ES-I3 (cell line): Measurements from ENCODE around the gene ANKRD44.
"Not testable (repeated sequence)": the region's sequence is repeated elsewhere in the genome, so short reads cannot be mapped to it uniquely, and the experiment has no call there.

Experiments used
- H3K36me3 ChIP-seq: 2 replicates; pipeline ENCODE4 v1.6.1; 2013; ENCODE audit warnings: mild to moderate bottlenecking, low read length, control low read depth, moderate library complexity; ENCODE audit not compliant: insufficient read depth
- H3K4me1 ChIP-seq: 2 replicates; pipeline ENCODE4 v1.6.1; 2013; ENCODE audit warnings: mild to moderate bottlenecking, control low read depth, low read length; ENCODE audit not compliant: insufficient read depth
- H3K9ac ChIP-seq: 2 replicates; pipeline ENCODE4 v1.6.1; 2013; ENCODE audit warnings: low read depth, mild to moderate bottlenecking, low read length, moderate library complexity
- H3K9me3 ChIP-seq: 2 replicates; pipeline ENCODE4 v1.6.1; 2013; ENCODE audit warnings: mild to moderate bottlenecking, low read length, moderate library complexity; ENCODE audit not compliant: control insufficient read depth, insufficient read depth

ANKRD44 gene

DNA sequence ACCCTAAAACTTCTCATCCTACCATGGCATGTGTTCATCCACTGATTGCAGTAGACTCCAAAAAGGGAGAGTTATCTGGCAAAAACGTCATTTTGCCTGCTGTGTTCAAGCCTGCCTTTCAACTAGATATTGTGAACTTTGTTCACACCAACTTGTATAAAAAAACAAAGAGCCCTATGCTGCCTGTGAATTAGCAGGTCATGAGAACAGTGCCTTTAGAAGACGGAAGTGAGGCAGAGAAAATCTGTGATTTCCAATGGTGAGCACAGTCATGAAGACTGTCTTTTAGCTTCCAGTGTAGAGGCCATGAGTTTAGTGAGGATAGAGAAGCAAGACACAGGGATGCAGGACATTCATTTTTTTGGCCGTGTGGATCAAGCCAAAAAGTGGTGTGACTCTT lies 280.5 kb downstream of the ANKRD44 start:
- no peak overlapping the region for H3K9ac ChIP-seq
- no peaks in the 10 kb centered on the region for H3K36me3 ChIP-seq
- no peaks in the 10 kb centered on the region for H3K9me3 ChIP-seq
- no peaks in the 10 kb centered on the region for H3K4me1 ChIP-seq

DNA sequence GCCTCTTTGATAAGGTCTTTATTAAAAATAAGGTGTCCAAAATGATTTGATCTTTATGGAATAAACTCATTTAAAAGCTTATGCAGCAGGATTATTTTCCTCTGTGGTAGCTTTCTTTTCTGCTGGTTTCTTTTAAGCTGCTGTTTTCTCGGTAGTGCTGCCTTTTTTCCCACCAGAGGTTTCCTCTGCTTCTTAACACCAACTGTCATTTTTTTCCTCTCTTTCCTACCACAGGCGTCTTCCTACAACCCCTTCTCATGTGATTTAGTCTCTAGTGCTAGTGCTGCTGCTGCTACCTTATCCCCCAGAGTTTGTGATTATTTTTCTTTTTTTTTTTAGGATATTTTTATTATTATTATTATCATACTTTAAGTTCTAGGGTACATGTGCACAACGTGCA lies 281.9 kb downstream of the ANKRD44 start:
- Histone ChIP-seq H3K4me1 (no peaks in the 10 kb centered on the region), H3K9ac (no peak overlapping the region), H3K9me3 (no peaks in the 10 kb centered on the region), H3K36me3 (no peaks in the 10 kb centered on the region)

DNA sequence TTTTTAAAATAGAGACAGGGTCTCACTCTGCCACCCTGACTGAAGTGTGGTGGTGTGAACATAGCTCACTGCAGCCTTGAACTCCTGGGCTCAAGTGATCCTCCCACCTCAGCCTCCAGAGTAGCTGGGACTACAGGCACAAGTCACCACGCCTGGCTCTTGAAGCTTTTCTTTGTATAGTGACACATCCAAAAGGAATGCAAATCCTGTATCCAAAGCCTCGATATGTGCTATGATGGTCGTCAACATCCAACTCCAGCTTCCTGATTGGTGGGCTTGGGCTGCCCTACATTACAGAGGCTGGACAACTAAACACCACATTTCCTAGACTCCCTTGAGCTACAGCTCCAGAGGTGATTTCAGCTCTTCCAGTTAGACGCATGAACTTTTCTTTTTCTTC lies 282.4 kb downstream of the ANKRD44 start:
- Histone ChIP-seq H3K4me1 (no peaks in the 10 kb centered on the region), H3K36me3 (no peaks in the 10 kb centered on the region), H3K9ac (no peak overlapping the region), H3K9me3 (no peaks in the 10 kb centered on the region)

DNA sequence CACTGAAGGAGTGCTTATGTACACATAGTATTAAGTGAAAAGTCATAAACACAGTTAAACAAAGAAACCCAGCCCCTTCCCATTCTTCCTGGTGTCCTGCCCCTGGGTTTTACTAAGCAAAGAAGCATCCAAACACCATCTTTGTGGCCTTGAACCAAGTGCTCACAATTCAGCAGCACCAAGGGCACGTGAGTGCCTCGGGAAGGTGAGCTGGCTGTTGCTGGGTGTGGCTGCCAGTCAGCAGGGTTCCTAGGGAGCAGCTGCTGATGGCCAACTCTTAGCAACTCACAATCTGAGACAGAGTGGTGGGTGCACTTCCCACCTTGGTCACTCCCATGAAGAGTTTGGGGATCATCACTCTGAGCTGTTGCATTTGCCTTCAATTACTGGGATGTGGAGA lies 286.4 kb downstream of the ANKRD44 start:
- H3K36me3 ChIP-seq, result no peaks in the 10 kb centered on the region
- H3K4me1 ChIP-seq, result no peaks in the 10 kb centered on the region
- no peak overlapping the region for H3K9ac ChIP-seq
- H3K9me3 ChIP-seq, result no peaks in the 10 kb centered on the region

DNA sequence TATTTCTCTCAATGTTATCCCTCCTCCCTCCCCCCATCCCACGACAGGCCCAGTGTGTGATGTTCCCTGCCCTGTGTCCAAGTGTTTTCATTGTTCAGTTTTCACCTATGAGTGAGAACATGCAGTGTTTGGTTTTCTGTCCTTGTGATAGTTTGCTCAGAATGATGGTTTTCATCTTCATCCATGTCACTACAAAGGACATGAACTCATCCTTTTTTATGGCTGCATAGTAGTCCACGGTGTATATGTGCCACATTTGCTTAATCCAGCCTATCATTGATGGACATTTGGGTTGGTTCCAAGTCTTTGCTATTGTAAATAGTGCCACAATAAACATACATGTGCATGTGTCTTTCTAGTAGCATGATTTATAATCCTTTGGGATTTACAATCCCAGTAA lies 289.7 kb downstream of the ANKRD44 start:
- not testable (repeated sequence) for H3K36me3 ChIP-seq, H3K9me3 ChIP-seq, H3K4me1 ChIP-seq, H3K9ac ChIP-seq

DNA sequence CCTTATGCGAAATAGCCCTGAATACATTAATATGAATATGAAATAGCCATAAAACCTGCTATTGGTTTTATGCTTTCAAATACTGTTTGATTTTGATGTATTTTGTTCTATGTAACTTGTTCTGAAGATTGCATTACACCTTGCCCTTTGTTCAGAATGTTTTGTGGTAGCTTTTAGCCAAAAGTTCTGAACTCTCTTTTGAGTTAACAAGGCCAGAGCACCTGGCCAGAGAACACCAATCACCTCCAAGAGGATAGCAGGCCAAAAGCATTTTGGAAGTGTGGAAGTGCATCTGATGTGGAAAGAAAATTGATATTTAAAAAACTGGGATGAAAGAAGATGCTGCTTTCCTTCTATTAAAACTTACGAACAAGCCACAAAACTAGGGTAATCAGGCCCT lies 297.5 kb downstream of the ANKRD44 start:
- H3K36me3 ChIP-seq, result no peaks in the 10 kb centered on the region

DNA sequence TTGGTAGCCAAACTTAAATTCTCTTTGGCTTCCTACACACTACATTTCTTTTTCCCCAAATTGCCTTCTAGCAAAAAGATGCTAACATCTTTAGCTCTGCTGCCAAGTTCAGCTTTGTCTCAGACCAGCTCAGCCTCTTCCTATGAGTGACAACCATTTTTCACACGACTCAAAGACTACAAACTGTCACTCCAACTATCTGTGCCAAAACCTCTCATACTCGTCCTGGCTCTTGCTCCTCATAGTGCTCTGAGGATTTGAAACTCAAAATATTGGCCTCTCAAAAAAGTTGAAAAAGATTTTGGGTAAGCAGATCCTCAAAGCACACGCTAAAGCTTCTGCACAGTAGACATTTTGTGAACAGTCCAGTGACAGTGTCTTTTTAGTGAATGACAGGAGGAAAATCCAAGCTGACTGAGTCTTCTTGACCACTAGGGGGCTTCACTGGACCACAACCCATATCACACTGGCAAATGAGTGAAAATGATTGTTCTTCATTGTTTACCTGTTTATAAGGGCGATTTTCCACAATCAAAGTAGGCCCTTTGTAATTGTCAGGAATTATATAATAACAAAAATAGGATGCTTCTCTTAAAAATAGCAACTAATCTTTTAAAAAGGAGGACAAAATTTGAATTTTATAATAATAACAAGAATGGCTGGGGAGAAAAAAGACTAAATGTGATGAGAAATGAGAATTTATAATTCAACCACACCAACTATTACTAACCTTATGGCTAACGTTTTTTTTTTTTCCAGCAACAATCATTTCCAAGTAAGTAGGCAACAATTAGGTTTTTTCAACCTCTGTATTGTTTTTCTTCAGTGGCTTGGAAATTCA lies 298.6 kb downstream of the ANKRD44 start:
- Histone ChIP-seq H3K36me3 (no peaks in the 10 kb centered on the region), H3K9me3 (no peaks in the 10 kb centered on the region), H3K9ac (no peak overlapping the region), H3K4me1 (peaks cover 24% of the 10 kb centered on the region)

More for the DNA sequence above, 297.5 kb downstream of the ANKRD44 start:
- Histone ChIP-seq H3K9ac (no peak overlapping the region), H3K4me1 (peaks cover 24% of the 10 kb centered on the region), H3K9me3 (no peaks in the 10 kb centered on the region)

DNA sequence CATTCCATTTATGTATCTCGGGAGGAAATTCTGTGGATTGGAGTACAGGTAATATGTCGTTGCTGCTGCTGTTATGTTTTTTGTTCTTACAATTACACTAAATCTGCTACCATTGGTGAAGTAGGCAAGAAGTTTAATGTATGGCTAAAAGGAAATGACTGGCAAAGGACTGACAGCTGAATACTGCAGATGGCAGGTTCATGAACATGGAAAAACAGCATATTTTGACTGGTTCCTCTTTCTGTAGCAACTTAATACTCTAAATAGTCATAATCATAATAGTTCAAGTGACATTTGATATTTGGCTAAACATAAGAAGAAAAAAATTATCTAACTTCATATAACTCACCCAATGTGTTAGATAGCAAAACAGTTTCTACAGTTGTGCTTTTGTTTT lies 299.6 kb downstream of the ANKRD44 start:
- H3K9ac ChIP-seq, result no peak overlapping the region
- no peaks in the 10 kb centered on the region for H3K9me3 ChIP-seq
- no peaks in the 10 kb centered on the region for H3K36me3 ChIP-seq
- peaks cover 24% of the 10 kb centered on the region for H3K4me1 ChIP-seq

DNA sequence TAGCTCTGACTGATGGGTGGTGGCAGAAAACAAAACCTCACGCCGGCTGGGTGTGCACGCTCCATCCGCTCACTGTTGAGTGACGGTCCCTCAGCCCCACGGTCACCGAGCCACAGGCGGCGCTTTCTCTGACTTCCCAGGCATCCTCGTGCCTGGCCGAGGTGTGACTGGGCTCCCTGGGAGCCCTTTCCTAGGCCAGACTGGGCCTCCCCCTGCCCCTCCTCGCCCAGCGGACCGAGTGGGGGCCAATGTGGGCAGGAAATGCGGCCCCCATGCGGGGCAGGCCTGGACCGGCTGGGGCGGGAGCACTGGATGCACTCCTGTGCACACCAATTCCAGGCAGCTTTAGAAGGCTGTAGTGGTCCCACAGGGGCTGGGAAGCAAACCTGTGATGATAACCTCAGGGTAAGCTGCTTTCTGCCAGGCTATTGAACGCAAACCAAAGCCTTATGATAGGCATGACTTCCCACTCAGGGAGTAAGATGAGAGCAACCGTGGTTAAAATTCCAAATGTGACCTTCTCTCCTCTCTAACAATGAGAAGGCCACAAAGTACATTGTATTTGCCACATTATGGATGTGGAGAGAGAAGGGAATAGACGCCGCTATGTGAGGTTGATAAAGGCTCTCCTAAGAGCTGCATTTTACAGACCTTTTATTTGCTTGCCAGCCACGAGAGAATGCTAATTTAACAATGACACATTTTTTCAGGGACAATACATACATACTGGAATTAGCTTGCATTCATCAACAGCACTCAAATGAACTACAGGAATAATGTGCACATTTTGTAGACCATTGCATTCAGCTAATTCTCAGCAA lies 300.2 kb downstream of the ANKRD44 start:
- H3K4me1 ChIP-seq, result peaks cover 24% of the 10 kb centered on the region
- no peaks in the 10 kb centered on the region for H3K9me3 ChIP-seq
- H3K9ac ChIP-seq, result no peak overlapping the region
- H3K36me3 ChIP-seq, result no peaks in the 10 kb centered on the region

DNA sequence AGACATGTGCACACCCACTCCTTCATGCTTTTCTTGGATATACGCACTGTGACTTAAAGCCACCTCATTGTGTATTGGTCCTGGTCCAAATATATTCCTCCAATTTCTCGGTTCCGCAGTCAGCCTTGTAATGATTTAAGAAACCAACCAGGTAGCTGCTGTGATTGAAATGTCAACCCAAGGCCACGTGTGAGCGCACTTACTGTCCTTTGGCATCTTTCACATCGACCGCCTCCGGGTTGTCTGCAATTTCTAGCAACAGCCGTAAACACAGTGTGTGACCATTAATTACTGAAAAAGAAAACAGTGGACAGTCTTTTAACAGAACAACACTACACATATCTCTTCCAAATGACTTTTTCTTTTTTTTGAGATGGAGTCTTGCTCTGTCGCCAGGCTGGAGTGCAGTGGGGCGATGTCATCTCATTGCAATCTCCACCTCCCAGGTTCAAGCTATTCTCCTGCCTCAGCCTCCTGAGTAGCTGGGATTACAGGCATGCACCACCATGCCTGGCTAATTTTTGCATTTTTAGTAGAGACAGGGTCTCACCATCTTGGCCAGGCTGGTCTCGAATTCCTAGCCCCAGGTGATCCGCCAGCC lies 301.7 kb downstream of the ANKRD44 start:
- not testable (repeated sequence) for H3K9me3 ChIP-seq, H3K9ac ChIP-seq, H3K36me3 ChIP-seq
- peaks cover 24% of the 10 kb centered on the region for H3K4me1 ChIP-seq

DNA sequence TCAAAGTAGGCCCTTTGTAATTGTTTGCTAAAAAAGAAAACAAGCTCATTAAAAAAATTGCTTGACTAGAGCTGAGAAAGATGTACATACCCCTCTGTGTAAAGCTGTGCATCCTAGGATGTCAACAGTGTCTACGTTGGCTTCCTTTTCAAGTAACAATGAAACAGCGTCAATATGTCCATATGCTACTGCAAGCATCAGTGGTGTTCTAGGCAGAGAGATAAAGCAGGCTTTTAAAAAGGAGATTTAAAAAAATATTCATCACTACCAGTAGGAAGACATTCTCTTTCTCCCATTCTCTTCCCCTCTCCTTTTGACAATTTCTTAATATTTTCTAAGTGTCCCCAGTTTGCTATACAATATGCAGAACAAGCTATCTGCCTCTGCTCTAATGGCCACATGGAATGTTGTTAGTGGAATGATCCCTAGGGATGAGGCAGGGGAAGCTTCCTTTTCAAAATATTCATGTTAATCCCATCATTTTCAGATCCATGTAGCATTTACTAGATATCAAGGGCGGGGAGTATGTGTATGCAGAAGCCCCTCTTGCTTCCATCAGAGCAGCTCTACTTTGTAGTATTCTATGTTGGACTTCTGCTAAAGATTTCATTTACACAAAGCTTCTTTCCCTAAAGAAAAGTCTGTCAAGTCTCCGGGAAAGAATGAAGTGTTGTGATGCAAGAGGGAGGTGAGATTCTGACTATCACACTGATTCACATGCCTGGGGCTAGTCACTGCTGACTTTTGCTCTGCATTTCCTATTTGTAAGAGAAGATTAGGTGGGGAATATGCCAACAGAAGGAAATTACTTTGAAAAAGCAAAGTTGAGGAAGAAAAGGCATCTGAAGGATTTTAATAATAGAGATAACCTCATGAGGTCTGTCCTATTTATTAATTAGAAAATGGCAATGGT lies 302.6 kb downstream of the ANKRD44 start:
- no peaks in the 10 kb centered on the region for H3K9me3 ChIP-seq
- no peak overlapping the region for H3K9ac ChIP-seq
- H3K36me3 ChIP-seq, result no peaks in the 10 kb centered on the region
- H3K4me1 ChIP-seq, result peaks cover 24% of the 10 kb centered on the region

DNA sequence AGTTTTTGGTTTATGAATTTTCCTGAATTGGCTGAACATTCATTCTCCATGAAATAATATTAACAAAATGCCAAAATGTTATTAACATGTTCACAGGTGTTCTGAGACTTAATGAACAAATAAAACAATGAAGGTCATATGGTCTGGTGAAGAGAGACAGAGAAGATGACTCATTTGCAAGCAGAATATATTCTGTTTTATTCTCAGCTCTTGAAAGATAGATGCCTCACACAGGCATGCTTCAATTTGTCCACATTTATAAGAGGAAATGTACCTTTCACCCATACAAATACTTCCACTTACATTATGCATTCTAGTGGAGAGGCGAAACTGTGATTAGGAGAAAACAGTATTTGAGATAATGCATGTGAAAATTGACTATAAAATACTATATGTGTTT lies 308.7 kb downstream of the ANKRD44 start:
- no peaks in the 10 kb centered on the region for H3K9me3 ChIP-seq
- no peaks in the 10 kb centered on the region for H3K4me1 ChIP-seq
- no peaks in the 10 kb centered on the region for H3K36me3 ChIP-seq
- H3K9ac ChIP-seq, result no peak overlapping the region

DNA sequence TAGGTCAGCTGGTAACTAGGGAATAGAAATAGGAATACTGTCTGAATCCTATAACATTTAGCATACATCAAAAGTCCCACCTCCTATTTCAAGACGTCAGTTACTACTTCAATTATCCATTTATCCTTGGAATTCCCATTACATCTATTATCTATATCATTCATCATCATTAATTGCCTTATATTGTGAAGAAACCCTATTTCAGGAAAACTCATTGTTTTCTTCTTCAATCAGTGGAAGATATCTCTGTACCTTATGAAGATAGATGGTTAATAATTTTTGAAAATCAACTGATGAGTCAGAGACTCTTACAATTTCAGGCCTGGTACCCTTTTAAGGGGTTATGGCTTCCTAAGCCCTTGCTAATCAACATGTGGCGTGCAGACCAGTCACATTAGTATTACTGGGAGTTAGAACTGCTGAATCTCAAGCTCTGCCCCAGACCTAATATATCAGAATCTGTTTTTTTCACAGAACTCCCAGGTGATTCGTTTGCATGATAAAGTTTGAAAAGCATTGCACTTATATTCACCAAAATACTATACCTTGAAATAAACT lies 314.7 kb downstream of the ANKRD44 start:
- H3K9ac ChIP-seq, result no peak overlapping the region
- no peaks in the 10 kb centered on the region for H3K9me3 ChIP-seq
- no peaks in the 10 kb centered on the region for H3K36me3 ChIP-seq
- H3K4me1 ChIP-seq, result no peaks in the 10 kb centered on the region

DNA sequence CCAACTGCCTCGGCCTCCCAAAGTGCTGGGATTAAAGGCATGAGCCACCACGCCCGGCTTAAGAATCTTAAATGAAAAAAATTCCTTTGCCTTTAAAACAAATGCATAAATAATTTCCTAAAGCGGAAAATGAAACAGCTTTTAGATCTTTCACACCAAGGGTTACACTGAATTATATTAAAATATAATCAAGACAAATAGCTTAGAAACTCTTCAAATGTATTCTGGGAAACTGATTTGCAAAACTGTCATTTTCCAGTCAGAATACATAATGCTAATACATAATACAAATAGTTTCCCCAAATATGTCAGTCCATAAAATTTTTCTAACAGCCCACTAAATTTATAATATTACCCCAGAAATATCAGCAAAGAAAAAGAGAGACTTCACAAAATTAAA lies 315.8 kb downstream of the ANKRD44 start:
- Histone ChIP-seq H3K4me1 (no peaks in the 10 kb centered on the region), H3K9me3 (no peaks in the 10 kb centered on the region), H3K36me3 (no peaks in the 10 kb centered on the region), H3K9ac (no peak overlapping the region)
